Measurements from ENCODE around the gene RAX2. TPM values are rescaled to one million over a fixed set of nuclear protein-coding genes. Genes with fewer than 3 reads are reported as not detected.
A peak's percentile ranks its signal among the peaks of the same experiment; 100 is the strongest.

The RAX2 gene
- total and polyA plus RNA-seq, 2 of the 13 experiments (the other 11 are each of a cell fraction or from before 2014, with no cell fraction given) = not detected

DNA sequence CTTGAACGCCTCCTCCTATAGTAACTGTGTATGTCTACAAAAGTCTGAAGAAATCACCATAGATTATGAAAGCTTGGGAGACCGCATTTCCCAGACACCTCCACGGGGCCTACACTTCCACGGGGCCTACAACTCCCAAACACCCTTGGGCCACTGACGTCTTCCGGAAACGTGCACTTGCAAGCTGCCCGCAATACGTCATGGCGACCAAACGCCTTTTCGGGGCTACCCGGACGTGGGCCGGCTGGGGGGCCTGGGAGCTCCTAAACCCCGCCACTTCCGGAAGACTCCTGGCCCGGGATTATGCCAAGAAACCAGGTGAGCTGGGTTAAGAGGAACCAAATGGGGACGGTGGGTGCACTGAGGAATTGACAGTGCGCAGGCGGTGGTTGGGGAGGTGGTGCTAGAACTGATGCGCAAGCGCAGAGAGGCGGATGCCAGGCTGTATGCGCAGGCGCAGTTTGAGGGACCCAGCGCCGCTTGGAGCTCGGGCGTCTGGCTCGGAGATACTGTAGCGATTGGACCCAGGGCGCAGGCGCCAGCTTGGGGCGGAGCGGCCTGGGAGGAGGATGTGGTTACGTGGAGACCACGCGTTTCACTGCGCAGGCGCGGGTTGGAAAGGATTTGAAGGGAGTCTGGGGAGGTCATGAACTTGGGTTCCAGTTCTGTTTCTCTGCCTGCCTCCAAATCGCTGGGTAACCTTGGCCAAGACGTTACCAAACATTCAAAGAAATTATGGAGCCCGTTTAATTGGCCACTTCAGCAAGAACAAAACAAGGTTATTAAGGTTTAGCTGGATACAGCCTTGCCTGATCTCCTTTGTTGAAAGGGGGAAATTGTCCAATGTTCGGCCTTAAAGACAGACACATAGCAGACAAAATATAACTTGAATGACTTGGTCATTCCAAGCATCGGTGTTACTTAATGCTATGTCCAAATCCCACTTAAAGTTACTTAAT is 9.2 kb downstream of the RAX2 start, which contains the start of gene MRPL54 (continued):
- TF ChIP-seq, protein P1, sequence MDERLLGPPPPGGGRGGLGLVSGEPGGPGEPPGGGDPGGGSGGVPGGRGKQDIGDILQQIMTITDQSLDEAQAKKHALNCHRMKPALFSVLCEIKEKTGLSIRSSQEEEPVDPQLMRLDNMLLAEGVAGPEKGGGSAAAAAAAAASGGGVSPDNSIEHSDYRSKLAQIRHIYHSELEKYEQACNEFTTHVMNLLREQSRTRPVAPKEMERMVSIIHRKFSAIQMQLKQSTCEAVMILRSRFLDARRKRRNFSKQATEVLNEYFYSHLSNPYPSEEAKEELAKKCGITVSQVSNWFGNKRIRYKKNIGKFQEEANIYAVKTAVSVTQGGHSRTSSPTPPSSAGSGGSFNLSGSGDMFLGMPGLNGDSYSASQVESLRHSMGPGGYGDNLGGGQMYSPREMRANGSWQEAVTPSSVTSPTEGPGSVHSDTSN (CRISPR knock-in tag; IDR thresholded peaks at IDR 0.05) = no peak
- TF ChIP-seq SOX6 (IDR thresholded peaks at IDR 0.05) (no peak), SOX6 (CRISPR knock-in tag; IDR thresholded peaks at IDR 0.05) (peak; percentile 72), SNAI1 (CRISPR knock-in tag; IDR thresholded peaks at IDR 0.05; ENCODE audit: borderline replicate concordance) (no peak), ZNF652 (CRISPR knock-in tag; IDR thresholded peaks at IDR 0.05; ENCODE audit: borderline replicate concordance, low read depth) (no peak), ZNF343 (CRISPR knock-in tag; IDR thresholded peaks at IDR 0.05) (no peak), KMT2B (CRISPR knock-in tag; IDR thresholded peaks at IDR 0.05) (no peak), ZNF773 (CRISPR knock-in tag; IDR thresholded peaks at IDR 0.05; ENCODE audit: borderline replicate concordance) (no peak), SRY (CRISPR knock-in tag; IDR thresholded peaks at IDR 0.05) (peak; percentile 77; the same call in 1 of the 2 replicates), MTA3 (CRISPR knock-in tag; IDR thresholded peaks at IDR 0.05) (no peak)
- TF ChIP-seq, protein P2, sequence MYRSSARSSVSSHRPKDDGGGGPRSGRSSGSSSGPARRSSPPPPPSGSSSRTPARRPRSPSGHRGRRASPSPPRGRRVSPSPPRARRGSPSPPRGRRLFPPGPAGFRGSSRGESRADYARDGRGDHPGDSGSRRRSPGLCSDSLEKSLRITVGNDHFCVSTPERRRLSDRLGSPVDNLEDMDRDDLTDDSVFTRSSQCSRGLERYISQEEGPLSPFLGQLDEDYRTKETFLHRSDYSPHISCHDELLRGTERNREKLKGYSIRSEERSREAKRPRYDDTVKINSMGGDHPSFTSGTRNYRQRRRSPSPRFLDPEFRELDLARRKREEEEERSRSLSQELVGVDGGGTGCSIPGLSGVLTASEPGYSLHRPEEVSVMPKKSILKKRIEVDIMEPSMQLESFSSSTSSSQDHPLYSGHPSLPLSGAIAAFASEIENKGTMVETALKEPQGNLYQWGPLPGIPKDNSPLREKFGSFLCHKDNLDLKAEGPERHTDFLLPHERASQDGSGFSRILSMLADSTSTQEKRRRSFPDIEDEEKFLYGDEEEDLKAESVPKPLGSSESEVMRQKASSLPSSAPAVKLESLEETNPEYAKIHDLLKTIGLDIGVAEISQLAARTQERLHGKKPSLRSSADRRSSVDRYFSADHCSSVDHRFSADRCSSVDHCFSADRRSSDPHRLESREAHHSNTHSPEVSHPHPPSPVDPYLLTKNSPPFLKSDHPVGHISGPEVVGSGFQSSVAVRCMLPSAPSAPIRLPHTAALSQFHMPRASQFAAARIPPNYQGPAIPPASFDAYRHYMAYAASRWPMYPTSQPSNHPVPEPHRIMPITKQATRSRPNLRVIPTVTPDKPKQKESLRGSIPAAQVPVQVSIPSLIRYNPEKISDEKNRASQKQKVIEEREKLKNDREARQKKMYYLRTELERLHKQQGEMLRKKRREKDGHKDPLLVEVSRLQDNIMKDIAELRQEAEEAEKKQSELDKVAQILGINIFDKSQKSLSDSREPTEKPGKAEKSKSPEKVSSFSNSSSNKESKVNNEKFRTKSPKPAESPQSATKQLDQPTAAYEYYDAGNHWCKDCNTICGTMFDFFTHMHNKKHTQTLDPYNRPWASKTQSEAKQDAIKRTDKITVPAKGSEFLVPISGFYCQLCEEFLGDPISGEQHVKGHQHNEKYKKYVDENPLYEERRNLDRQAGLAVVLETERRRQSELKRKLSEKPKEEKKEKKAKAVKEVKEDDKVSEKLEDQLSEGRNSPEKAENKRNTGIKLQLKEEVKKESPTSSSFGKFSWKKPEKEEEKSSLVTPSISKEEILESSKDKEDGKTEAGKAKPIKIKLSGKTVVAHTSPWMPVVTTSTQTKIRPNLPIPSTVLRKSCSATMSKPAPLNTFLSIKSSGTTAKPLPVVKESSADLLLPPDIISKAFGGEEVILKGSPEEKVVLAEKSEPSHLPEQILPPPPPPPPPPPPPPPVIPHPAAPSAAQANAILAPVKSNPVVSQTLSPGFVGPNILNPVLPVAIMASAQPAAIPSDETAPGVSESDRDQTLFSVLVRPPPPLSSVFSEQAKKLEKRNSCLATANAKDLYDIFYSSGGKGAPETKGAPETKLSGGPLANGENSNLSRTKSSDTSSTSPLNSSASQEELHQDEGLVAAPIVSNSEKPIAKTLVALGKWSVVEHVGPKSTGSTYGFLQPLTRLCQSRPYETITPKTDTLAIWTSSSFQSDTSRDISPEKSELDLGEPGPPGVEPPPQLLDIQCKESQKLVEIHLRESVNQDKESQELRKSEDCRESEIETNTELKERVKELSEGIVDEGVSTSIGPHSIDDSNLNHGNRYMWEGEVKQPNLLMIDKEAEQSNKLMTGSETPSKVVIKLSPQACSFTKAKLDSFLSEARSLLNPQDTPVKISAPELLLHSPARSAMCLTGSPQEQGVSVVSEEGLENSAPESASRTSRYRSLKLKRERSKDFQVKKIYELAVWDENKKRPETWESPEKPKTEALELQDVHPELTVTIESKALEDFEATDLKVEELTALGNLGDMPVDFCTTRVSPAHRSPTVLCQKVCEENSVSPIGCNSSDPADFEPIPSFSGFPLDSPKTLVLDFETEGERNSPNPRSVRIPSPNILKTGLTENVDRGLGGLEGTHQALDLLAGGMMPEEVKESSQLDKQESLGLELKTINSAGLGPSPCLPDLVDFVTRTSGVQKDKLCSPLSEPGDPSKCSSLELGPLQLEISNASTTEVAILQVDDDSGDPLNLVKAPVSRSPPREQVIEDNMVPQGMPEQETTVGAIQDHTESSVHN (CRISPR knock-in tag; IDR thresholded peaks at IDR 0.05) = no peak
- TF ChIP-seq, protein P3, sequence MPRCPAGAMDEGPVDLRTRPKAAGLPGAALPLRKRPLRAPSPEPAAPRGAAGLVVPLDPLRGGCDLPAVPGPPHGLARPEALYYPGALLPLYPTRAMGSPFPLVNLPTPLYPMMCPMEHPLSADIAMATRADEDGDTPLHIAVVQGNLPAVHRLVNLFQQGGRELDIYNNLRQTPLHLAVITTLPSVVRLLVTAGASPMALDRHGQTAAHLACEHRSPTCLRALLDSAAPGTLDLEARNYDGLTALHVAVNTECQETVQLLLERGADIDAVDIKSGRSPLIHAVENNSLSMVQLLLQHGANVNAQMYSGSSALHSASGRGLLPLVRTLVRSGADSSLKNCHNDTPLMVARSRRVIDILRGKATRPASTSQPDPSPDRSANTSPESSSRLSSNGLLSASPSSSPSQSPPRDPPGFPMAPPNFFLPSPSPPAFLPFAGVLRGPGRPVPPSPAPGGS (CRISPR knock-in tag; IDR thresholded peaks at IDR 0.05) = no peak; the same call in 1 of the 2 replicates
- TF ChIP-seq, protein P4, sequence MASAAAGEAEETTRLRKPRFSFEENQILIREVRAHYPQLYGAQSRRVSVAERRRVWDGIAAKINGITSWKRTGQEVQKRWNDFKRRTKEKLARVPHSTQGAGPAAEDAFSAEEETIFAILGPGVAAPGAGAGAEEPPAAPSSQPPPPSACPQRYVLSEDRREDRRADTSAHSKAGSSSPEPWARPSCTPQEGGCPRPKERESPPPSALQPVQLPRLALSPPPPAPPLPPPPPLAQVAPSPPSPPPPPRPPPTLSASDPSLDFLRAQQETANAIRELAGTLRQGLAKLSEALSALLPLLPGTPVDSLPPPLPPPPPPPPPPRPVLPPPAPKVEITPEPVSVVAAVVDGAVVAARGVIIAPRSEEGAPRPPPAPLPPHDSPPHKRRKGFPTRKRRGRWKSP (CRISPR knock-in tag; IDR thresholded peaks at IDR 0.05) = 0 out of 2 replicates have a peak, but pooled peaks have one; percentile 54
- TF ChIP-seq, protein P5, sequence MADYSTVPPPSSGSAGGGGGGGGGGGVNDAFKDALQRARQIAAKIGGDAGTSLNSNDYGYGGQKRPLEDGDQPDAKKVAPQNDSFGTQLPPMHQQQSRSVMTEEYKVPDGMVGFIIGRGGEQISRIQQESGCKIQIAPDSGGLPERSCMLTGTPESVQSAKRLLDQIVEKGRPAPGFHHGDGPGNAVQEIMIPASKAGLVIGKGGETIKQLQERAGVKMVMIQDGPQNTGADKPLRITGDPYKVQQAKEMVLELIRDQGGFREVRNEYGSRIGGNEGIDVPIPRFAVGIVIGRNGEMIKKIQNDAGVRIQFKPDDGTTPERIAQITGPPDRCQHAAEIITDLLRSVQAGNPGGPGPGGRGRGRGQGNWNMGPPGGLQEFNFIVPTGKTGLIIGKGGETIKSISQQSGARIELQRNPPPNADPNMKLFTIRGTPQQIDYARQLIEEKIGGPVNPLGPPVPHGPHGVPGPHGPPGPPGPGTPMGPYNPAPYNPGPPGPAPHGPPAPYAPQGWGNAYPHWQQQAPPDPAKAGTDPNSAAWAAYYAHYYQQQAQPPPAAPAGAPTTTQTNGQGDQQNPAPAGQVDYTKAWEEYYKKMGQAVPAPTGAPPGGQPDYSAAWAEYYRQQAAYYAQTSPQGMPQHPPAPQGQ (CRISPR knock-in tag; IDR thresholded peaks at IDR 0.05; ENCODE audit: borderline replicate concordance) = no peak
